ENCODE data around the gene RASL11B. TPM values are rescaled to one million over a fixed set of nuclear protein-coding genes. Genes with fewer than 3 reads are reported as not detected.

The RASL11B gene
- total and polyA plus RNA-seq, 2 donors (not counting 1 experiment from before 2014, with no cell fraction given), result 0.36 to 1.2 TPM

DNA sequence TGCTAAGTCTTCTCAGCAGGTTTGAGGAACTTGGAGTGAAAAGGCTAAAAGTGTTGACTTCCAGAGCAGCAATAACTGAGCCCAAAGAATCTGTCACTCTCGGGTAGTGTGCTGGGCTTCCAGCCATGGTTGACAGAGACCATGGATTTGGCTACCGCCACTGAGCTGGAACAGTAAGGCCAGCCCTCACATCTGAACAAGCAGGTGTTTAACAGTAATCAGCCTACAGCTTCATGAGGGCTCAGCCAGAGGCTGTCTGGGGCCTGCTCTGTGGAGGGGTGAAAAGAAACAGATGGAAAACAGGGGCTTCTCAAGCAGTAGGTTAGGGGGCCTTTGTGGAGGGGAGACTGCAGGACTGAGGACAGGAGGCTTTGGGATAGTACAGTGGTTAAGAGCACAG, 14.9 kb downstream of the RASL11B start:
- WGBS (ENCODE audit: insufficient coverage), result 89% methylated on average over 1 of the region's 2 CpGs
- H3K27ac Mint-ChIP-seq, result no peak overlapping the region
- H2AFZ ChIP-seq (ENCODE audit: insufficient read depth, low read depth, low read length, poor library complexity, severe bottlenecking), result no peak overlapping the region
- H3K9ac ChIP-seq (ENCODE audit: low read length), result no peak overlapping the region
- no peaks in the 10 kb centered on the region for H3K79me2 ChIP-seq (ENCODE audit: control insufficient read depth, insufficient read depth, low read length)
- no peaks in the 10 kb centered on the region for H4K20me1 ChIP-seq (ENCODE audit: control insufficient read depth, insufficient read depth, low read length, poor library complexity, severe bottlenecking)
- H3K27me3 ChIP-seq (replicated peaks in 1 of 4; ENCODE audit: control extremely low read depth in 1 of 4, control insufficient read depth in 3 of 4, insufficient read depth in 4 of 4, low read length in 3 of 4), result no peaks in the 10 kb centered on the region
- no peak for ATAC-seq (ENCODE audit: low read depth)
- intact Hi-C loops (cut with micrococcal nuclease), result no loop called here
- H3K9me3 ChIP-seq (ENCODE audit: control extremely low read depth in 1 of 3, control insufficient read depth in 2 of 3, insufficient read depth in 1 of 3, low read length in 2 of 3), result no peaks in the 10 kb centered on the region
- no peaks in the 10 kb centered on the region for H3K9me3 Mint-ChIP-seq (ENCODE audit: insufficient read depth)
- H3K27ac ChIP-seq (ENCODE audit: low read length in 2 of 2), result no peak overlapping the region
- no peak overlapping the region for H3K4me2 ChIP-seq (replicated peaks; ENCODE audit: low read depth, low read length, poor library complexity, severe bottlenecking)
- H3K4me1 Mint-ChIP-seq, result no peaks in the 10 kb centered on the region
- no peaks in the 10 kb centered on the region for H3K36me3 ChIP-seq (replicated peaks in 1 of 2; ENCODE audit: control extremely low read depth in 1 of 2, control insufficient read depth in 1 of 2, extremely low read depth in 1 of 2, insufficient read depth in 2 of 2, low read length in 1 of 2)
- H3K4me3 ChIP-seq (ENCODE audit: control extremely low read depth in 1 of 5, extremely low read depth in 1 of 5, insufficient read depth in 1 of 5, low read depth in 2 of 5, low read length in 4 of 5), result no peak overlapping the region
- DNase-seq, result no peak
- no peak overlapping the region for H3K4me3 Mint-ChIP-seq
- no peaks in the 10 kb centered on the region for H3K4me1 ChIP-seq (ENCODE audit: control insufficient read depth in 2 of 2, insufficient read depth in 2 of 2, low read length in 2 of 2)
- no peak for TF ChIP-seq EZH2 (IDR thresholded peaks at IDR 0.05; ENCODE audit: borderline replicate concordance, insufficient read depth, low read depth, low read length, poor library complexity, severe bottlenecking)
- TF ChIP-seq, protein P1, sequence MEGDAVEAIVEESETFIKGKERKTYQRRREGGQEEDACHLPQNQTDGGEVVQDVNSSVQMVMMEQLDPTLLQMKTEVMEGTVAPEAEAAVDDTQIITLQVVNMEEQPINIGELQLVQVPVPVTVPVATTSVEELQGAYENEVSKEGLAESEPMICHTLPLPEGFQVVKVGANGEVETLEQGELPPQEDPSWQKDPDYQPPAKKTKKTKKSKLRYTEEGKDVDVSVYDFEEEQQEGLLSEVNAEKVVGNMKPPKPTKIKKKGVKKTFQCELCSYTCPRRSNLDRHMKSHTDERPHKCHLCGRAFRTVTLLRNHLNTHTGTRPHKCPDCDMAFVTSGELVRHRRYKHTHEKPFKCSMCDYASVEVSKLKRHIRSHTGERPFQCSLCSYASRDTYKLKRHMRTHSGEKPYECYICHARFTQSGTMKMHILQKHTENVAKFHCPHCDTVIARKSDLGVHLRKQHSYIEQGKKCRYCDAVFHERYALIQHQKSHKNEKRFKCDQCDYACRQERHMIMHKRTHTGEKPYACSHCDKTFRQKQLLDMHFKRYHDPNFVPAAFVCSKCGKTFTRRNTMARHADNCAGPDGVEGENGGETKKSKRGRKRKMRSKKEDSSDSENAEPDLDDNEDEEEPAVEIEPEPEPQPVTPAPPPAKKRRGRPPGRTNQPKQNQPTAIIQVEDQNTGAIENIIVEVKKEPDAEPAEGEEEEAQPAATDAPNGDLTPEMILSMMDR (IDR thresholded peaks at IDR 0.05), result no peak
- H3K27me3 Mint-ChIP-seq, result no peaks in the 10 kb centered on the region
- ChIA-PET CTCF (no interaction called here), POLR2A (no interaction called here)

DNA sequence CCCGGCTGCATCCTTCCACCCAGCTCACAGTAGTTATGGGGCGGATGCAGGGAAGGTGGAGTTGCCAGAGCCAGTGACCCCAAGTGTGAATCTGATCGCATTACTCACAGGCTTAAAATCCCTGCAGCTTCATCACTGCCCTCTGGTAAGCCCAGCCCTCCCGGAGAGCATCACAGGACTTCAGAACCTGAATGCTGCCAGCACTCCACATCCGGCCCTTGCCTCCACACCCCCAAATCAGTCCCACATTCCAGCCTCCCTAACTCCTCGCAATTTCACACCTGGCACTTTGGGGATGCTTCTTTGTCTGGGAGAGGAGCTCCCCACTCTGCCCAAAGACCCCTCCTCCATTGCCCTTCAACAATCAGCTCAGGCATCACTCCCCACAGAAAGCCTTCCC, 15.6 kb downstream of the RASL11B start:
- no peak overlapping the region for H3K27ac Mint-ChIP-seq
- no peak for TF ChIP-seq EZH2 (IDR thresholded peaks at IDR 0.05; ENCODE audit: borderline replicate concordance, insufficient read depth, low read depth, low read length, poor library complexity, severe bottlenecking)
- TF ChIP-seq, protein P1 (IDR thresholded peaks at IDR 0.05), result no peak
- H3K9me3 ChIP-seq (ENCODE audit: control extremely low read depth in 1 of 3, control insufficient read depth in 2 of 3, insufficient read depth in 1 of 3, low read length in 2 of 3), result no peaks in the 10 kb centered on the region
- H3K4me1 ChIP-seq (ENCODE audit: control insufficient read depth in 2 of 2, insufficient read depth in 2 of 2, low read length in 2 of 2), result no peaks in the 10 kb centered on the region
- no peaks in the 10 kb centered on the region for H3K36me3 ChIP-seq (replicated peaks in 1 of 2; ENCODE audit: control extremely low read depth in 1 of 2, control insufficient read depth in 1 of 2, extremely low read depth in 1 of 2, insufficient read depth in 2 of 2, low read length in 1 of 2)
- 96% methylated on average over 3 of the region's 6 CpGs for WGBS (ENCODE audit: insufficient coverage)
- DNase-seq (no peak), ATAC-seq (ENCODE audit: low read depth) (no peak)
- H3K27me3 ChIP-seq (replicated peaks in 1 of 4; ENCODE audit: control extremely low read depth in 1 of 4, control insufficient read depth in 3 of 4, insufficient read depth in 4 of 4, low read length in 3 of 4), result no peaks in the 10 kb centered on the region
- H3K9me3 Mint-ChIP-seq (ENCODE audit: insufficient read depth), result no peaks in the 10 kb centered on the region
- H3K9ac ChIP-seq (ENCODE audit: low read length), result no peak overlapping the region
- ChIA-PET POLR2A (no interaction called here), CTCF (no interaction called here)
- no peak overlapping the region for H3K4me3 ChIP-seq (ENCODE audit: control extremely low read depth in 1 of 5, extremely low read depth in 1 of 5, insufficient read depth in 1 of 5, low read depth in 2 of 5, low read length in 4 of 5)
- no peaks in the 10 kb centered on the region for H3K4me1 Mint-ChIP-seq
- H3K27me3 Mint-ChIP-seq, result no peaks in the 10 kb centered on the region
- H2AFZ ChIP-seq (ENCODE audit: insufficient read depth, low read depth, low read length, poor library complexity, severe bottlenecking), result no peak overlapping the region
- H3K4me2 ChIP-seq (replicated peaks; ENCODE audit: low read depth, low read length, poor library complexity, severe bottlenecking), result no peak overlapping the region
- H4K20me1 ChIP-seq (ENCODE audit: control insufficient read depth, insufficient read depth, low read length, poor library complexity, severe bottlenecking), result no peaks in the 10 kb centered on the region
- H3K27ac ChIP-seq (ENCODE audit: low read length in 2 of 2), result no peak overlapping the region
- intact Hi-C loops (cut with micrococcal nuclease), result no loop called here
- no peak overlapping the region for H3K4me3 Mint-ChIP-seq
- H3K79me2 ChIP-seq (ENCODE audit: control insufficient read depth, insufficient read depth, low read length), result no peaks in the 10 kb centered on the region
